Measurements from ENCODE around the gene CAMK2N1. TPM values are rescaled to one million over a fixed set of nuclear protein-coding genes. Genes with fewer than 3 reads are reported as not detected.

CAMK2N1 gene
- polyA plus RNA-seq, 1 experiment = 83.1 TPM

DNA sequence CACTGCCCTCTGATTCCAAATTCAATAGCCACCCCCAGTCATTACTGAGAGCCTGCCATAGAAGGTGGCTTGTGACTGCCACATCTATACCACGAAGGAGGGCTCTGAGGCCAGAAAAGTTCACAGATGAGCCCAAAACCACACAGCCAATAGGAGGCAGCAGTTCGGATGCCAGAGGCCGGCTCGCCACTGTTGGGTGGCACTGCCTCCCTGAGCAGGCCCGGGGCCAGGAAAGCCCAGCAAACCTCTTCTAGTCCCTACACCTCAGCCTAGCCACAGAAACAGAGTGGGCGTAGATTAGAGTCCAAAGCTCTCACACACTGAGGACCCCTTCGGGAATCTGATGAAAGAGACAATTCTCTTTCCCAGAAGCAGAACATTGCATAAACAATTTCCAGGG, 5.9 kb upstream of the CAMK2N1 start:
- Histone ChIP-seq H3K27me3 (ENCODE audit: control insufficient read depth, insufficient read depth, low read length) (peaks cover 2% of the 10 kb centered on the region), H3K9me3 (ENCODE audit: control insufficient read depth, insufficient read depth, low read length) (no peaks in the 10 kb centered on the region), H3K27ac (ENCODE audit: low read depth, low read length) (no peak overlapping the region), H3K4me3 (ENCODE audit: low read depth, low read length) (no peak overlapping the region)
- DNase-seq (ENCODE audit: low read depth, low spot score) = no peak
- TF ChIP-seq, protein P1, sequence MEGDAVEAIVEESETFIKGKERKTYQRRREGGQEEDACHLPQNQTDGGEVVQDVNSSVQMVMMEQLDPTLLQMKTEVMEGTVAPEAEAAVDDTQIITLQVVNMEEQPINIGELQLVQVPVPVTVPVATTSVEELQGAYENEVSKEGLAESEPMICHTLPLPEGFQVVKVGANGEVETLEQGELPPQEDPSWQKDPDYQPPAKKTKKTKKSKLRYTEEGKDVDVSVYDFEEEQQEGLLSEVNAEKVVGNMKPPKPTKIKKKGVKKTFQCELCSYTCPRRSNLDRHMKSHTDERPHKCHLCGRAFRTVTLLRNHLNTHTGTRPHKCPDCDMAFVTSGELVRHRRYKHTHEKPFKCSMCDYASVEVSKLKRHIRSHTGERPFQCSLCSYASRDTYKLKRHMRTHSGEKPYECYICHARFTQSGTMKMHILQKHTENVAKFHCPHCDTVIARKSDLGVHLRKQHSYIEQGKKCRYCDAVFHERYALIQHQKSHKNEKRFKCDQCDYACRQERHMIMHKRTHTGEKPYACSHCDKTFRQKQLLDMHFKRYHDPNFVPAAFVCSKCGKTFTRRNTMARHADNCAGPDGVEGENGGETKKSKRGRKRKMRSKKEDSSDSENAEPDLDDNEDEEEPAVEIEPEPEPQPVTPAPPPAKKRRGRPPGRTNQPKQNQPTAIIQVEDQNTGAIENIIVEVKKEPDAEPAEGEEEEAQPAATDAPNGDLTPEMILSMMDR (IDR thresholded peaks at IDR 0.05; ENCODE audit: low read depth, low read length) = no peak
- ChIA-PET POLR2A (no interaction called here), CTCF (interaction anchor here (1.0 to 7.8 kb wide), 6 partner anchors 115 to 575 kb away, joined by 3 to 176 read pairs (median 6); no protein-coding TSS in a partner anchor)

DNA sequence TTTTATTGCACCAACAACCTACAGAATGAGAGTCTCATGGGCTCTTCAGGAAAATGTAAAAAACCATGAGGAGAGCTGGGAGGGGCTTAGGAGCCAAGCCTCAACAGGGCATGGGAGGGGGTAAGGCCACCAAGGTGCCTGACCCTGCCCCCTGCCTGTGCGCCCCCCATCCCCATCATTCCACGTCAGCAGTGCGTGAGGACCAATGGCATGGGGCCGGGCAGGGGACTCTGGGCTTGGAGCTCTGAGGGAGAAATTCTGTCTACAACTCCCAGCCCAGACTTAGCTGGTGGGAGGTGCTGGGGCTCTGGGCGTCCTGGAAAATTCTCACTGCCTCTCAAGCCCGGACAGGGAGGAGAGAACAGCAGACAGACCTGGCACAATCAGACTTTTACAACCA, 5.2 kb upstream of the CAMK2N1 start:
- DNase-seq (ENCODE audit: low read depth, low spot score) = no peak
- no peak overlapping the region for H3K27ac ChIP-seq (ENCODE audit: low read depth, low read length)
- TF ChIP-seq, protein P1 (IDR thresholded peaks at IDR 0.05; ENCODE audit: low read depth, low read length) = no peak
- CTCF ChIA-PET = interaction anchor here (1.3 to 7.8 kb wide), 4 partner anchors 129 to 573 kb away, joined by 3 to 176 read pairs (median 6); no protein-coding TSS in a partner anchor
- peaks cover 2% of the 10 kb centered on the region for H3K27me3 ChIP-seq (ENCODE audit: control insufficient read depth, insufficient read depth, low read length)
- H3K4me3 ChIP-seq (ENCODE audit: low read depth, low read length) = no peak overlapping the region
- H3K9me3 ChIP-seq (ENCODE audit: control insufficient read depth, insufficient read depth, low read length) = no peaks in the 10 kb centered on the region
- POLR2A ChIA-PET = no interaction called here

DNA sequence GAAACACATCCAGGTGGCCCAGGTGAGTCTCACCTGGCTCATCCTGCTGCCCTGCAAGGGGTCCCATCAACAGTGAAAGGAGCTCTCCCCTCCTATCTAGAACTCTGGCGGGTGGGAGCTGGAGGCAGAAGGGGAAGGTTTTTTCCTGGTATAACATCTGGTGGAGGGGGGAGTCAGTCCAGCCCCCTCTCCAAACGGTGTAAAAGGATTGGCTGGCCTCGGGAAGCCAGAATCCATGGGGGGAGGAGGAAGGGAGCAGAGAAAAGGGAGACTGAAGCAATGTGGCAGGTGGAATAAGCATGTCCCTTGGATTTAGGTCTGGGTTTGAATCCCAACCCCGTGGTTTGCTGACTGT, 1.2 kb upstream of the CAMK2N1 start:
- Histone ChIP-seq H3K4me3 (ENCODE audit: low read depth, low read length) (peak overlapping the region; percentile 88), H3K27me3 (ENCODE audit: control insufficient read depth, insufficient read depth, low read length) (peaks cover 2% of the 10 kb centered on the region), H3K27ac (ENCODE audit: low read depth, low read length) (no peak overlapping the region), H3K9me3 (ENCODE audit: control insufficient read depth, insufficient read depth, low read length) (peaks cover 10% of the 10 kb centered on the region; the same call in 1 of the 2 replicates)
- DNase-seq (ENCODE audit: low read depth, low spot score) = no peak
- ChIA-PET CTCF (interaction anchor here (1.0 to 1.7 kb wide), 3 partner anchors 125 to 275 kb away, joined by 4 to 5 read pairs (median 5); no protein-coding TSS in a partner anchor), POLR2A (no interaction called here)
- TF ChIP-seq, protein P1 (IDR thresholded peaks at IDR 0.05; ENCODE audit: low read depth, low read length) = no peak

DNA sequence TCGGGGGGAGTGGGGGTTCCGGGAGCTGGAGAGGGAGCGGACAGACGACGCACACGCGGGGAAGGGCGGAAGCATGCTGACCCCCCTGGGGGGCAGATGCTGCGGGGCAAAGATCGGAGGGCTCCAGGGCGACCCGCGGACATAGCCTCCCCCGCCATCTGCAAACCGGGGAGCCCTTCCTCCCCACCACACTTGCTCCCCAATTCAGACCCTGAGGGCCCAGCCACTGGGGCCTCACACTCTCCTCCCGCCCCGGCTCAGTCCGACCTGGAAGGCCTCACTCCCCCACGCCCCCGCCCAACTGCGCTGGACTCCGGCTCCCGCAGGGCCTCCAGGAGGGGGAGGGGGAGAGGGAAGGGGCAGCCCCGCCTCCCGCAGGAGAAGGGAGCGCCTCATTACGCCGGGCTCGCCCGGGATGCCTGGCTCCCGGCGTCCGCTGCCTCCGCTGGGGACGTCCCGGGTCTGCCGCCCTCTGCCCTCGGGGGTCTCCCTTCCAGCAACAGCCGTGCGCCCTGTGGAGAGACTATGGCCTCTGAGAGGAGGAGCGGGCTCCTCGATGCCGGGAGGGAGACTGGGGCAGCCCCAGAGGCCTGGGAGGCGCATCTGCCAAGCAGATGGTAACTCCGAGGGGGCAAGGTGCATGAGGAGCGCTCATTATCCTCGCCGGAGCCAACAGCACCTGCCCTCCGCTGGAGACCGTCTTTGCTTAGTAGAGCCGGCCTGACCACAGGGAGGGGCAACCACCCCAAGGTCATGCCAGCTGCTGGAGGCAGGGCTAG, 636 bp upstream of the CAMK2N1 start:
- Histone ChIP-seq H3K9me3 (ENCODE audit: control insufficient read depth, insufficient read depth, low read length) (peaks cover 10% of the 10 kb centered on the region; the same call in 1 of the 2 replicates), H3K27ac (ENCODE audit: low read depth, low read length) (peak overlapping the region; percentile 85), H3K4me3 (ENCODE audit: low read depth, low read length) (peak overlapping the region; percentile 88), H3K27me3 (ENCODE audit: control insufficient read depth, insufficient read depth, low read length) (peaks cover 2% of the 10 kb centered on the region)
- ChIA-PET POLR2A (interaction anchor here (0.6 to 1.3 kb wide), 8 partner anchors 8 to 976 kb away, joined by 3 to 8 read pairs (median 4); partner anchors contain the start of gene MUL1), CTCF (interaction anchor here (1.0 to 1.7 kb wide), 5 partner anchors 8 to 274 kb away, joined by 4 to 7 read pairs (median 5); no protein-coding TSS in a partner anchor)
- DNase-seq (ENCODE audit: low read depth, low spot score) = no peak
- TF ChIP-seq, protein P1 (IDR thresholded peaks at IDR 0.05; ENCODE audit: low read depth, low read length) = no peak

All from AG04450 (cell line).